Activated CD4-positive, alpha-beta T cell treated with anti-CD3 and anti-CD28 coated beads, Interleukin-2, amount 50 U/mL, for 4 hours (primary cell): ENCODE measurements around the gene ACVR2B.

Experiments
- DNase-seq, 2 experiments: peaks; one replicate each; pipeline ENCODE4 v3.0.0-alpha.2; 2020

Gene ACVR2B

DNA sequence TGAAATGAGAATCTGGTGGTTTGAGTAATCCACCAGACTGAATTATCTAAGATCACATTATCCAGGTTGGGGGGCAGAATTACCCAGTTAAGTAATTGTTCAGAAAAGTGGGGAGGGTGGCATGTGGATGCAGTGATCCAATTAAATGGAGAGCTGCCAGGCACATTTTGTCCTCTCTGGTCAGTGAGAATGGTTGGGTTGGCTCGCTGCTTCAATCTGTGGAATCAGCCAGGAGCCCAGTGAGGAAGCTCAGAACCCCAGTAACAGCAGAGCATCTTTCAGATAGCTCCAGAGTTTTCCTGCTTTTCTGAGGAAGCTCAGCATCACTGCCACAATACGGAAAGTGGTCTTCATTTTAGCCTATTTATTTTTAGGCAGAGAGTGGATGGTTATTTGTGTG, 36.1 kb downstream of the ACVR2B start:
- no peak for DNase-seq

DNA sequence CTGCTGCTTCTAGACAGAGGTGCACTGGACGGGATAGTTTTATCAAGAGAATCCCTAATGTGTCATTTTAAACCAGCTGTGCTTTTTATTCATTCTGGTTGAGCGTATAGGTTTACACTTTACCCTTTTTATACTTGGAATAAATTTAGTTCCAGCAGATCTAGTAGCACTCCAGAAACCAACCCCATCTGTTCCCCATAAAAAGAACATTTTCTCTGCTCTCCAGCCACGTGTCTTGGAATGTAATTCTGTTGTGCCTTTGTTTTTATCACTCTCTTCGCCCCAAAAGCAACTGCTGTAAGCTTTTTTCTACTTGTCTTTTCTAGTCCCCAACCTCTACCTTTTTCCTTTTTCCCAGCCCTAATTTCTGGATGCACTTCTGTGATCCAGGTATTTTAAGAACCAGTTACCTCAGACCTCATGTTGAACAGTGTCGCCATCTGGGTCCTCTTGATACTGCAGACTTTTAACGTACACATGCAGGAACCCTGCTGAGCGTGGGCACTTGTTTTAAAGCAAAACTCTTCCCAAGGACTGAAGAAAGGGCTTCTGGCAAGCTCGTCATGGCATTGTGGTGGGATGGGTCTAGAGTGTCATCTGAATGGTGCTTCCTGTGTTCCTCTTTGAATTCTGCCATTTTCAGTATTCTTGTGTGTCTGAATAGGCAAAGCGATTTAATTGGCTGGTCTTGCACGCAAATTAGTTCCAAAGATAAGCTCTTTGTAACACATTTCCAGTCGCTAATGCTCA, 36.8 kb downstream of the ACVR2B start:
- no peak for DNase-seq

DNA sequence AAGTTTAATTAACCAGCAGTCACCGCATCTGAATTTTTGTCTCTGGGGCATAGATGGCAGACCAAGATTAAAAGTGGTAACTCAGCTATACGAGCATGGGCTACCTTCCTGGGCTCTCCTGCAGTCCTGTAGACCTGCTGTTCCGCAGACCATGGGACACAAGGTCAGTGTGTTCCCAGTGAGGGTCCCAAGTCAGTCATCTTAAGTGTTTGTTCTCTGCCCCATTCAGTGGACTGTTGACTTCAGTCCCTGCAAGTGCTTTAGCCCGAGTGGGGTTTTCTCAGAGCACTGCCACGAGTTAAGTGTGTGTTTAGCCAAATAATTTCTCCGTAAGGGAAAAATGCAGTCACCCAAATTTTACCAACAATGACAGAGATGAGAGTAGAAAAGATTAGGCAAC, 37.5 kb downstream of the ACVR2B start:
- DNase-seq, result no peak

DNA sequence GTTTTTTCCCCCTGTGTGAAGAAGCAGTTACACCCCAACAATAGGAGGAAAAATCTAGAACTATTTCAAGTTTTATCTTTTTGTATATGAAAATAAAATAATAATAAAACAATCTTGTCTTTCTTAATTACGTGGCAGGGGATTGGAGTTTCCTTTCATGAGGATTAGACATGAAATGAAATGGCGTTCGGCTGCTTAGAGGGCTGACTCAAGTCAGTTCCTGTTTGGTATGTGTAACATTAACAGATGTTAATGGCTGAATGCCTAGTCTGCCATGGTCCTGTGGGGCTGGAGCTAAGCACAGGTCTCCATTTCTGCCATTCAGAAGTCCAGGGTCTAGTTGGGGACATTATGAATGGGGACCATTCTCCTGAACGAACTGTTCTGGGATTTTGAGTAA, 39.3 kb downstream of the ACVR2B start:
- DNase-seq, result no peak

DNA sequence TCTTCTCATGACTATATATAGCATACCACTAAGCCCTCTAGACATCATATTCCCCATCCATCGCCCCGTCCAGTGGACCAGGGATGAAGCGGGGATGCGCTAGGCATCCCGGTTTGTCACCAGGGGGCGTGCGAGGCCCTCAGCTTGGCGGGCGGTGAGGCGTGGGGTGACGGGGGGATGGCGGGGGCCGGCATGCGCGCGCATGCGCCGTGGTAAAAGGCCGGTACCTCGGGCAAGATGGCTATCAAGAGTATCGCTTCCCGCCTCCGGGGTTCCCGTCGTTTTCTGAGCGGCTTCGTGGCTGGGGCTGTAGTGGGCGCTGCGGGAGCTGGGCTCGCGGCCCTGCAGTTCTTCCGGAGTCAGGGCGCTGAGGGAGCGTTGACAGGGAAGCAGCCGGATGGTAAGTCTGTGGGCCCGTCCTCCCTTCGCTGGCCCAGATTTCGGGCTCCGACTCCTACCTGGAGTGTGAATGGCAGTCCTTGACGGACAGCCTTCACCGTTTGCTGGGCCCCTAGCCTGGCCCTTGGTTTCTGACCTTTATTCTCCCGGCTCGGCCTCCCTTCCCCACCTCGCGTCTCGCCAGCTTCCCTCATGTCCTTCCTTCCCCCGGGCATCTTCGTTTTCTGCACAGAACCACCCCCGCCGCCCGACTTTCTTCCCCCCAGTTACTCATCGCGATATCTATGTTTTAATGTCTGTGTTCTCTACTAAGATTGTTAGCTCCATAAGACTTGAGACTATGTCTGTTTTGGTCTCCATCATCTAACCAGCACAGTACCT, 42.6 kb downstream of the ACVR2B start, which contains the start of gene EXOG:
Gene EXOG, plus strand, starts transcription at position 210 of the 780 bp plus-strand sequence. Its CDS starts 28 bp downstream, at position 238.
- DNase-seq, result peak; percentile 95

DNA sequence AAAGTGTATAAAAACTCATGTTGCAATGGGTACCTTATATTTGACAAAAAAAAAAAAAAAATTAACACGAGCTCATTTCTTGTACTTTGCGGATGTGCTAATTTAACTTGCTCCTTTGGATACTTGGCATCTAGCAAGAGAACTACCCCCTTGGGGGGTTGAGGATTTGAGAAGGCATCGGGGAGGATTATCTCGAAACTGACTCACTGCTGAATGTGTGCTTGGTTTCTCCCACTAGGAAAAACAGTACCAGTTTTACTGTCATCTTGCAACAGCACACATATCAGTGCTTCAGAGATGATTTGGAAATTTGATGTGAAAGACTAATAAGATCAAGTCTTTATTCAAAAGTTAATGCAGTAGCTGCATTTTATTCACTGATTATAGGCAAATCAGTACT, 43.3 kb downstream of the ACVR2B start:
- DNase-seq, result no peak

DNA sequence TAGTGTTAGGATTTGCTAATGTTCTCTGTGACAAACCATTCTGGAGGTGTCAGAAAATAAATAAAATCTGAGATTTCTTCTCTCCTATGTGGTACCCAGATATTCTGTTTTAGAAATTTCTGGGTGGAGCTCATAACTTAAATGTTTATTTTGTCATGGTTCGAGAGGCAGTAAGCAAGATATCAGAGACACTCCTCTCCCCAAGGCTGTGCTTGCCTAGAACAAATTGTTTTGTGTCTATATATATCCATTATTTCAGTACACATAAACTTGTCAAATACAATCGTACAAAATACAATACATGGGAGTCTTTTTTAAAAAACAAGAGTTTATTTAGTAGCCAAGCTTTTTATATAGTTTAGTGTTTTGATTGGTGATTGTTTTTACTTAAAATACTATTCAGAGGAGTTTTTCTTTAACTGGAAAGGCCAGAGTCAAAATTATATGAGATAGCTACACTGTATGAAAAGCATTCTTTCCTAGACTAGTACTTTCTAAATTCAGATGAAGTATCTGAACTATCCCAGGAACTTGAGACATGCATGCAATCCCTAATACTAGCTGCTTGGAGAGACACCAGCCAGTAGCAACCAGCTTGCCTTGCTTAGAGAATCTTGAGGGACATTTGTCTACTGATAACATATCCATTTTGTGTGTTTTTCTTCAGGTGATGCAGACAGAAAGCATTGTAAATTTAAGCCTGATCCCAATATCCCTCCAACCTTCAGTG, 47.2 kb downstream of the ACVR2B start:
- no peak for DNase-seq

DNA sequence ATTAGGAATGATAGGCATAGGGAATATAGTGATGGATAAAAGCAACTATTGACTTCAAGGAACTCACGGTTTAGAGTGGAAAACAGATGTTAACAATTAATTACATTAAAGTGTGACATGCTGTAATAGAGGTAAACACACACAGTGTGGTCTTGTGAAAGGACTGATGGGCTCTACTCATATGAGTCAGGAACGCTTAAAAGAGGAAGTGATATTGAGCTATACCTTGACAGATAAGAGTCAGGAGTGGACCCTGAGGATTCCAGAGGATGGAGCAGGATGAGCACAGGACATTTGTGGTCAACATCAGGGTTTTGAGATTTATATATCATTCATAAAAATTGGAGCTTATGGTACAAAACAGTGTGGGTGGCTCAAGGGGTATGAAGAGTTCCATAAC, 53.4 kb downstream of the ACVR2B start:
- no peak for DNase-seq

DNA sequence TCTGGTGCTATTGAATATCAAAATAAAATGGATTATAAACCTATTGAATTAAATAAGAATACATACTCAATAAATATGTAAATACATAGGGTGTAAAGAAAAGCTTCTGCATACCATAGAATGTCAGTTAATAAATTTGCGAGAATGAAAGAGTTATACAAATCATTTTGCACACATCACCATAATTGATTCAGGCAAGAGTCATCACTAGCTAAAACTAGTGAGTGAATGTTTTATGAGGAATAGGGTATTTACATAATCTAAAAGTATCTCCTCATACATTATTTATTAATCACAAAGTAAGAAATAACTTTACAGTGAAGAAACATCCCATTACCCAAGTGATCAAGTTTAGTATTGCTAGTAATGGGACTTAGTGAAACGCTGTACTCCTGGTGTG, 56.0 kb downstream of the ACVR2B start:
- DNase-seq, result no peak

DNA sequence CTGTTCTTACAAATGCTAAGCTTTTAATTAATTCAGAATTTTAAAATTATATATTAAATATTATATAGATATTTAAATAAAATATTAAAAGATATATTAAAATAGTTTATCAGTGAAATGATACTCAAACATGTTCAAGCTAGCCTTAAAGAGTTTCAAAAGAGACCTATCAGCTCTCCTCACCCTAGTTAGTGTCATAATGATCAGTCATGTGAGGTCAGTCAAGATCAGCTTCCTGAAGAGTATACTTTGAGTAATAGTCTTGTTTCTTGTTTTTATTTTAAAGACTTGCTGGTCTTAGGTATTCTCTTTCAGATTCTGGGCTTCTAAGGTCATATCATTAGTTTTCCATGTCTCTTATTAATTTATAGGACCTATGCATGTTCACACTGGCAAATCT, 56.9 kb downstream of the ACVR2B start:
- no peak for DNase-seq

DNA sequence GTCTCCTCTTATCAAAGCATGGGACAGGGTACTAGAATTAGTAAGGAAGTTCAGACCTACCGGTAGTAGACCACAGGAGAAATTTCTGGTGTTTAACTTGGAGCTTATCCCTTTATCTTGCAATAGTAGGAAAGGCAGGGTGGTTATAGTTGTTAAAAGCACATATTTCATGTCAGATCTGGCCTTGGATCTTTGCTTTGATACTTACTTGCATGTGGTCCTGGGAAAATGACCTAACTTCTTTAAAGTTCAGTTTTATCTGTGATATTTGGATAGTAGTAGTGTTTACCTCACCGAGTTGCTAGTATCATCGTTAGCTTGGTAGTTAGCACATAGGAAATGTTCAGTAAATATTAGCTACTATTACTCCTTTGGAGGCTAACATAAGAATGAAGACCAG, 57.9 kb downstream of the ACVR2B start:
- no peak for DNase-seq

DNA sequence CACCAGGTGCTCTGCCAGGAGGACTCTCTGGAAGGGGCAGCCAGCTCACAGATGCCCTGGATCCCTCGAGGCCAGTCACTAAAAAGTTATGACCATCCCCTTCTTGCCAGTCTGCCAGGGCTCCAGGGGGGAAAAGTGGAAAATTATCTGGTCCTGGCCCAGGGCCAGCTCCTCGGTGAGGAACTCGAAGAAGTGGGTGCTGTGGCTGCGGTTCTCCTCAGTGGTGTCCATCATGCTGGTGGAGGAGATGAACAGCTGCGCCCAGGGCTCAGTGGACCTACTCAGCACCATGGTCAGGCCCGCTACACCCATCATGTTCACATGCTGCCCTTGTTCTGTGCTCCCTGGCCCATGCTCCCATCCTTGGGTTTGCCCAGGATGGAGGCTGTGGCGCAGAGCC, 61.7 kb downstream of the ACVR2B start:
- DNase-seq, result no peak

DNA sequence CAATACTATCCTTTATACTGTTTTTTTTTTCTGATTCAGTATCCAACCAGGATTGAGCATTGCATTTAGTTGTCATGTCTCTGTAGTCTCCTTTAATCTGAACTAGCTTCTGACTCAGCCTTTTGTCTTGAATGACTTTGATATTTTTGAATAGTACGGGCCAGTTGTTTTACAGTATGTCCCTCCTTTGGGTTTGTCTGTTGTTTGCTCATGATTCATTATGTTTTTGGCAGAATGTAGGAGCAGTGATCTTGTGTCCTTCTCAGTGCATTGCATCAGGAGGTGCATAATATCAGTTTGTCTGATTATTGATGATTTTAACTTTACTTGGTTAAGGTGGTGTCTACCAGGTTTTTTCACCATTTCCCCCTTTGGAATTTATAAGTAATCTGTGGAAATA, 63.0 kb downstream of the ACVR2B start:
- DNase-seq, result no peak

DNA sequence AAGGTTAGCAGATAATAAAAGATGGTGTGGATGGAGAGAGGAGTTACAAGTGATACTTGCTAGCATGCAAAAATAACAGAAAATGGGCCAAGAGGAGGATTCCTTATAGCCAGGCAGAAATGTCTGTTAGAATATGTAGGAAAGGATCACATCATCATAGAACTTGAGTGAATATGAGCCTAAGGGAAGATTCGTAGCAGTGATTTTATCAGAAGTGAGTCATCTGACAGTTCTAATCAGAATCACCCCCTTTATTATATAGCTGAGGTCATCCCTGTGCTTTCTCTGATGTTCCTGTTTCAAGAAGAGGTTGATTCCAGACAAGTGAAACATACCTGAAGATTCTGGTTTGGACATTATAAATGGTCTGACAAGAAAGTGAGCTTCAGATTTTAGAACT, 65.3 kb downstream of the ACVR2B start:
- DNase-seq, result no peak

DNA sequence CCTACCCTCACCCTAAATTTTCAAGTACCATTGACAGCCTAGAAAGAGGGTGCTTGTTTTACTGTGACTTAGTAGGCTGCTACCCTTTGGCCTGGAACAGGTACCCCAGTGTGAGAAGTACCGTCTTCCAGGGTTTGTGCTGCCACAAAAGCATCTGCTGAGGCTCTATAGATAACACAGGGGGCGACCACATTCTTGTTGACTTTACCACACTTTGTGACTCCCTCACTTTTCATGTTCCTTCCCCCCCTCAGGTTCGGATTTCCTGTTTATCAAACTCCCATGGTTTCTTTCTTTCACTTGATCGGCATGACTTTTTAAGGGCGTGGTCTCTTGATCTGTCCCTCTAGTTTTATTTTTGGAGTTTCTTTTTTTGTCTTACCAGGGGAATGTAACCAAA, 66.0 kb downstream of the ACVR2B start:
- no peak for DNase-seq

DNA sequence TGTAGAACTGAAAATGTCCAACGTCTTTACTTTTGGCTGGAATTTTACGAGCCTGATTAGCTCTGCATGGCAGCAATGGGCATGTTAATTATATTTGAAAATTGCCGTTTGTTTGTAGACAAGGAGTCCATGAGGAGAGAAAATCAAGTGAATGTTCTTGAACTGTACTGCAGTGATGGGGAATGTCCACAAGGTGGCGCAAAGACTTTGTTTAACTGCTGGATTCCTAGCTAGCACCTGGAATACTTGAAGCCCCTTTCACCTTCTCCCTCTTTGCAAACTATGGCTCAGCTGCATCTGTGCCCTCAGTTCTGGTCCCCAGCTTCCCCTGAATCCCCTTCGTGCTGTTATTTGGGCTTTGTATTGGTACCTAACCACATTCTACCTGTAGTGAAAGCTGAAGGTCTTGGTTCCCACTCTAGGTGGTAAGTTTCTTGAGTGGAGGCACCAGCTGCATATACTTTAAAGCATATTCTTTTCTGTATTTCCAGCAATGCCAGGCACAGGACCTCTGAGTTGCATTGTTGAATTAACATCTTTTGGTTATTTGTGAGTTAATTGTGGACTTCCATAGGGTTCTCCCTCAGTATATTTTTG, 67.8 kb downstream of the ACVR2B start:
- peak; percentile 53 to 55 for DNase-seq

DNA sequence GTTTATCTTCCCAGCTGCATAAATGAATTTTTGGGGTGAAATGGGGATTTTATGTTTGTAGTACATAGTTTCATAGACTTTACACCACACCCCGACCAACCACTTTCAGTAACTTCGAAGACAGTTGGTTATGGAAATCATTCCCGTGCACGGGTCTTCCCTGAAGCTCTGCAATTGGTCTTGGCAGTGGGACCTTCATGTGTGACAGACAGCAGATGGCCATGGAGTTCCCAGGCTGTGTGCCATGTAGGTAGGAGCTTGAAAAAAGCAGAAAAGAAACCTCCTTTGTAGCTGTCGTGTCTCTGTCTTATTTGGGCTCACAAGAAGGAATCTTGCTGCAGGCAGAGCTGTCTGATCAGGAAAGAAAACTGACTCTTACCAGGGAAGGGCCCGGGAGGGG, 68.3 kb downstream of the ACVR2B start:
- DNase-seq, result no peak

DNA sequence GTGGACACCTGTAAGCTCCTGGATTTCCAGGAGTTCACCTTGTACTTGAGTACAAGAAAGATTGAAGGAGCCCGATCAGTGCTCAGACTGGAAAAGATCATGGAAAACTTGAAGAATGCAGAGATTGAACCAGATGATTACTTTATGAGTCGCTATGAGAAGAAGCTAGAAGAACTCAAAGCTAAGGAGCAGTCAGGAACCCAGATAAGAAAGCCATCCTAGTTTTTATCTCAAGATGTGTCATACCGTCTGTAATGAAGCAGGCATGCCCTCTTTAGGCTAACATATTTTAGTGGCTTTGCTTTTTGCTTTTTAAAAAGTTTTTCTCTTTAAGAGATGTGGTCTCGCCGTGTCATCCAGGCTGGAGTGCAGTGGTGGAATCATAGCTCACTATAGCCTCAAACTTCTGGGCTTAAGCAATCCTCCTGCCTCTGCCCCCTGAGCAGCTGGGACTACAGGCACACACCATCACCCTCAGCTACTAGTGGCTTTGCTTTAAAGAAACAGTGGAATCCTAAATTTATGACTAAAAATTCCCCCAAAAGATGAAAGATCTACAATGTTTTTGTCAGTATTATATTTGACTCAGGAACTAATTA, 70.5 kb downstream of the ACVR2B start:
- DNase-seq, result no peak

DNA sequence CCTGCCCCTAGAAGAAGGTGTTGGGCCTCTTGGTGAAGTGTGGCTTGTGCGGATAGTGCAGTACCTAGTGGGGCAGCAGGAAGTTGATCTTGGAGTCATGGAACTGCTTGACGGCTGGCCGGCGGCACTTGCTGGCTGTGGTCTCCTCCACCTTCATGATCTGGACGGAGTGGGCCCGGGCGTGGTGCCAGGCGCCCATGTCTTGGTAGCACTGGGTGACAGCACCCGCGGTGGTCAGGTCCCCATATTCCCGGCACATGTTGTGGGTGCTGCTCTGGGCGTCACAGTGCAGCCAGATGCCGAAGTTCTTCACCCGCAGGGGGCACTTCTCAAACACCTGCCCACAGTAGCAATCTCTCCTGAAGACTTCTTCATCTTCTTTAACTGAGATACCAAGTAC, 73.1 kb downstream of the ACVR2B start:
- DNase-seq, result no peak

DNA sequence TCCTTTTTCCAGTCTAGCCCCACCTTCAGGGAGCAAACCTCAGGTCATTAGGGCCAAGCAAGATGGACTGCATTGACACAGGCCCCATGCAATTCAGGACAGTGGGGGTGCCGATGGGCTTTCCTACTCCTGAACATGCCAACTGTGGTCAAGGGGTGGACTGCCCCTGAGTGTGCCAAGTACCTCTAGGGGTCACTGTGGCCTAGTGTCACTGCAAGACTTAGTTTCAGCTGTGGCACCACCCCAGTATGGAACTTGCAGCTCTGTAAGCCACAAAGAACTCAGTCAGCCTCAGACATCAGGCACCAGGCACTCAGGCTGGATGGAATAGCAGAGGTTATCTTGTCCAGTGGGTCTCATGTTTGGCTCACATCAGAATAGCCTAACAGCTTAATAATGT, 74.8 kb downstream of the ACVR2B start:
- DNase-seq, result no peak

DNA sequence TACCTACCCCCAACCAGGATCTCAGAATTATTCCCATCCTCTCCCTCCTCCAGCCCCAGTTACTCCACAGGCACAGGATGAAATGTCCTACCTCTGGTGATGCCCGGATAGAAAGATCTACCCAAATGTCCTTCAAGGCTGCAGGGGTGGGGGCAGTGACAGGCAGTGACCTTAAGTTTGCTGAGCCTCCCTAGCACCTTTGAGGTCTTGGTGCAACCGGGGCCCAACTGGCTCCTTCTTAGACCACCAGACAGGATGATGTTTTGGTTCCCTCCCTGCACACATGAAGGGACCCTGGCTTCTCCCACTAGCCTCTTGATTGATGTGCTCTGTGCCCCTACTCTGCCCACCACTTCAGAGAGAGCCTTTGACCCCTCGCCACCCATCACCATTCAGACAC, 78.8 kb downstream of the ACVR2B start:
- DNase-seq, result no peak

DNA sequence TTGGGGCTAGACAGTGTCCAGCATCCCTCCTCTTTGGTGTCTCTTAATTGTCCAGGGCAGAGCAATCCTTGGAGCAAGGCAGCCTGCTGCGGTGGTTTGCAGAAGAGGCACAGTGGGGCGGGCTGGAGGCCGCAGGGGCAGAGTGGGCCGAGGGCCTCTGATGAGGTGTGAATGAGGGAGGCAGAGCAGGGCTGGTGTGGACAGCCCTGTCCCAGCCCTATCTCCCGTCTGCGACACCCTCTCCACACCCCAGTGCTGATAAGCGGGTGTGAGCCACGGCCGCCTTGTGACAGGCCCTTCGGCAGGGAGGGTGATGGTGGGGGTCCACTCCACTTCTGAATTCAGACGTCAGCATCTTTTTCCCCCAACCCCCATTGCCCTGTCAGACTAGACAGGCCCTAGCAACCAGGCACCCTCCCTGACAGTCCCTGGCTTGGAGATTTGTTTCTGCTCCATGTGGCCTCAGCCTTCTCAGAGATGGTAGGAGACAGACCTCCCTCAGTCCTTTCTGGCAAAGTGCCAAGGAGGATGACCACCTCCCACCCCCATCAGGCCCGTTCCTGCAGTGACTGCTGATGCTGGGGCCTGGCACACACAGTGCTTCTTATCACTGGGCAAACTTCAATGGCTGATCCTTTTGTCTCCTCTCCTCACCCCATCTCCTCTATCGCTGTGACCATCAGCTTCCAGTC, 79.7 kb downstream of the ACVR2B start:
- DNase-seq, result no peak
